Measurements from ENCODE around the gene S1PR1.

- TF ChIP-seq, protein P1, sequence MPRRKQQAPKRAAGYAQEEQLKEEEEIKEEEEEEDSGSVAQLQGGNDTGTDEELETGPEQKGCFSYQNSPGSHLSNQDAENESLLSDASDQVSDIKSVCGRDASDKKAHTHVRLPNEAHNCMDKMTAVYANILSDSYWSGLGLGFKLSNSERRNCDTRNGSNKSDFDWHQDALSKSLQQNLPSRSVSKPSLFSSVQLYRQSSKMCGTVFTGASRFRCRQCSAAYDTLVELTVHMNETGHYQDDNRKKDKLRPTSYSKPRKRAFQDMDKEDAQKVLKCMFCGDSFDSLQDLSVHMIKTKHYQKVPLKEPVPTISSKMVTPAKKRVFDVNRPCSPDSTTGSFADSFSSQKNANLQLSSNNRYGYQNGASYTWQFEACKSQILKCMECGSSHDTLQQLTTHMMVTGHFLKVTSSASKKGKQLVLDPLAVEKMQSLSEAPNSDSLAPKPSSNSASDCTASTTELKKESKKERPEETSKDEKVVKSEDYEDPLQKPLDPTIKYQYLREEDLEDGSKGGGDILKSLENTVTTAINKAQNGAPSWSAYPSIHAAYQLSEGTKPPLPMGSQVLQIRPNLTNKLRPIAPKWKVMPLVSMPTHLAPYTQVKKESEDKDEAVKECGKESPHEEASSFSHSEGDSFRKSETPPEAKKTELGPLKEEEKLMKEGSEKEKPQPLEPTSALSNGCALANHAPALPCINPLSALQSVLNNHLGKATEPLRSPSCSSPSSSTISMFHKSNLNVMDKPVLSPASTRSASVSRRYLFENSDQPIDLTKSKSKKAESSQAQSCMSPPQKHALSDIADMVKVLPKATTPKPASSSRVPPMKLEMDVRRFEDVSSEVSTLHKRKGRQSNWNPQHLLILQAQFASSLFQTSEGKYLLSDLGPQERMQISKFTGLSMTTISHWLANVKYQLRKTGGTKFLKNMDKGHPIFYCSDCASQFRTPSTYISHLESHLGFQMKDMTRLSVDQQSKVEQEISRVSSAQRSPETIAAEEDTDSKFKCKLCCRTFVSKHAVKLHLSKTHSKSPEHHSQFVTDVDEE (CRISPR knock-in tag; IDR thresholded peaks at IDR 0.05): no peak
- no peak for TF ChIP-seq ZFP30 (CRISPR knock-in tag; IDR thresholded peaks at IDR 0.05)
These were observed 1.9 kb downstream of the S1PR1 start for GRCh38 chr1:101238681-101239094.
